Stomach (tissue), 9 donors: ENCODE results near the gene ALPK1. TPM values are rescaled to one million over a fixed set of nuclear protein-coding genes. Genes with fewer than 3 reads are reported as not detected.

ENCODE experiments used
- DNase-seq, 2 donors: peaks; one replicate each; pipeline versions ENCODE4 v3.0.0 to v3.0.0-alpha.2; 2013 to 2019
- H3K27ac ChIP-seq, 5 donors: fragments of 200-600 bp in 4 of 5; sonication (generic) in 4 of 5; one replicate each; pipeline ENCODE4 v1.5.1; 2013 to 2019; ENCODE audit warnings: mild to moderate bottlenecking in 1 of 5, moderate library complexity in 1 of 5
- H3K27me3 ChIP-seq, 3 donors: fragments of 200-600 bp; sonication (generic); one replicate each; pipeline ENCODE4 v1.5.1; 2017 to 2019; ENCODE audit warnings: mixed run types in 1 of 3
- H3K36me3 ChIP-seq, 4 donors: fragments of 200-600 bp; sonication (generic); 1 replicate in 3 of 4; 2 replicates in 1 of 4; pipeline ENCODE4 v1.5.1; 2016 to 2019
- H3K4me1 ChIP-seq, 4 donors: fragments of 200-600 bp; sonication (generic); one replicate each; pipeline ENCODE4 v1.5.1; 2016 to 2019
- H3K4me3 ChIP-seq, 4 donors: fragments of 200-600 bp; sonication (generic) in 3 of 4; one replicate each; pipeline ENCODE4 v1.5.1; 2016 to 2019; ENCODE audit warnings: mild to moderate bottlenecking in 1 of 4
- H3K9me3 ChIP-seq, 4 donors: fragments of 200-600 bp; sonication (generic); one replicate each; pipeline ENCODE4 v1.5.1; 2016 to 2019
- EP300 ChIP-seq: sonication (generic); formaldehyde crosslinking; IDR thresholded peaks from one replicate; pipeline ENCODE4 v1.6.1; 2017; ENCODE audit warnings: antibody characterized with exemption
- POLR2A ChIP-seq, 4 donors: fragments of 450-650 bp; IDR thresholded peaks; one replicate each; pipeline ENCODE4 v1.6.1; 2016; ENCODE audit warnings: antibody characterized with exemption in 4 of 4, control low read depth in 2 of 4, mild to moderate bottlenecking in 1 of 4, moderate library complexity in 1 of 4
- POLR2AphosphoS5 ChIP-seq, 3 donors: sonication (generic); formaldehyde crosslinking; IDR thresholded peaks; one replicate each; pipeline ENCODE4 v1.6.1; 2016; ENCODE audit warnings: antibody characterized with exemption in 3 of 3
- WGBS, 5 donors: extraction: QIAGEN DNeasy Blood & Tissue Kit in 3 of 5; methylation state at CpG; one replicate each; pipeline versions ENCODE4 v1.1.5 to v1.1.7; 2013 to 2018; 5-methylcytosine and 5-hydroxymethylcytosine counted together
- intact Hi-C: fragments of 100-400 bp; cut with DNase I; formaldehyde crosslinking; loops from one replicate; pipeline ENCODE4 v1.15.1; 2023; ENCODE audit warnings: low total_unique reads
- polyA plus RNA-seq, 3 donors: library from polyadenylated mRNA; stranded (reverse); fragments of 200-250 nt; gene quantifications; one replicate each; pipeline ENCODE4 v1.2.3, GENCODE V29; 2013
- total RNA-seq, 5 donors: library from RNA; depleted of rRNA; stranded (reverse); fragments of >200 nt; gene quantifications; one replicate each; pipeline versions ENCODE4 v1.1.0 to v1.2.3, GENCODE V29; 2014 to 2016
- TF ChIP-seq, protein P1 (sequence below), 7 experiments: fragments of 450-650 bp in 4 of 7; fragments of 200-600 bp in 3 of 7; sonication (generic) in 3 of 7; IDR thresholded peaks; one replicate each; pipeline ENCODE4 v1.5.1; 2016 to 2019; ENCODE audit warnings: antibody characterized with exemption in 7 of 7, control low read depth in 2 of 7, mild to moderate bottlenecking in 1 of 7
- donor health status: healthy with polysubstance abuse.
- donor health status: Bipolar disorder and iron deficiency.
- donor health status: healthy.

Gene ALPK1
- total and polyA plus RNA-seq, 8 donors: 2.9 to 47.7 (median 25.0) TPM

DNA sequence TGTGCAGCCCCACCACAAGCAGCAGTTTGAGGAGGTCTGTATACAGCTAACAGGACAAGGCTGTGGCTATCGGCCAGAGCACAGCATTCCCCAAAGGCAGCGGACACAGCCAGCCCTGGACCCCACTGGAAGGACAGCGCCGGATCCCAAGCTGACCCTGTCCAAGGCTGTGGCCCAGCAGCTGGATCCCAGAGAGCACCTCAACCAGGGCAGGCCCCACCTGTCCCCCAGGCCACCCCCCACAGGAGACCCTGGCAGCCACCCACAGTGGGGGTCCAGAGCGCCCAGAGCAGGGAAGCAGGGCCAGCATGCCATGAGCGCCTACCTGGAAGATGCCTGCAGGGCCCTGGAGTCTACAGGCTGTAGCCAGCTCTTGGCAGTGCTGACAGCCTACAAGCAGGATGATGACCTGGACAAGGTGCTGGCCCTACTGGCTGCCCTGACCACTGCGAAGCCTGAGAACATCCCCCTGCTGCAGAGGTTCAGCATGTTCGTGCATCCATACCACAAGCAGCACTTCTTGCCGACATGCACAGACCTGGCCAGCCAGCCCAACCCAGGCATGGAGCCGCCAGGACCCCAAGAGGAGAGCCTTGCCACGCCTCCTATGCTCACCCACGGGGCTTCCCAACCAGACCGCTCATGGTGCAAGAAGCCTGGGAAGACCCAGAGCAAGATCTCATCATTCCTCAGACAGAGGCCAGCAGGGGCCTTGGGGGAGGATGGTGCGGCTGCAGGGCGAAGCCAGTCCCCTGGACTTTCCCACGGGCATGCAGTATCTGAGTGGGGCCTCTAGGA lies 62.0 kb downstream of the ALPK1 start:
- TF ChIP-seq, protein P1, sequence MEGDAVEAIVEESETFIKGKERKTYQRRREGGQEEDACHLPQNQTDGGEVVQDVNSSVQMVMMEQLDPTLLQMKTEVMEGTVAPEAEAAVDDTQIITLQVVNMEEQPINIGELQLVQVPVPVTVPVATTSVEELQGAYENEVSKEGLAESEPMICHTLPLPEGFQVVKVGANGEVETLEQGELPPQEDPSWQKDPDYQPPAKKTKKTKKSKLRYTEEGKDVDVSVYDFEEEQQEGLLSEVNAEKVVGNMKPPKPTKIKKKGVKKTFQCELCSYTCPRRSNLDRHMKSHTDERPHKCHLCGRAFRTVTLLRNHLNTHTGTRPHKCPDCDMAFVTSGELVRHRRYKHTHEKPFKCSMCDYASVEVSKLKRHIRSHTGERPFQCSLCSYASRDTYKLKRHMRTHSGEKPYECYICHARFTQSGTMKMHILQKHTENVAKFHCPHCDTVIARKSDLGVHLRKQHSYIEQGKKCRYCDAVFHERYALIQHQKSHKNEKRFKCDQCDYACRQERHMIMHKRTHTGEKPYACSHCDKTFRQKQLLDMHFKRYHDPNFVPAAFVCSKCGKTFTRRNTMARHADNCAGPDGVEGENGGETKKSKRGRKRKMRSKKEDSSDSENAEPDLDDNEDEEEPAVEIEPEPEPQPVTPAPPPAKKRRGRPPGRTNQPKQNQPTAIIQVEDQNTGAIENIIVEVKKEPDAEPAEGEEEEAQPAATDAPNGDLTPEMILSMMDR (IDR thresholded peaks at IDR 0.05): no peak
- TF ChIP-seq POLR2A (IDR thresholded peaks at IDR 0.05) (no peak), POLR2AphosphoS5 (IDR thresholded peaks at IDR 0.05) (no peak), EP300 (no peak)
- Histone ChIP-seq H3K4me1 (no peaks in the 10 kb centered on the region), H3K4me3 (no peak overlapping the region), H3K36me3 (peaks cover 0 to 50% (median 34%) of the 10 kb centered on the region in 4 donors), H3K27me3 (no peaks in the 10 kb centered on the region), H3K9me3 (peaks cover 0 to 40% (median 14%) of the 10 kb centered on the region in 4 donors), H3K27ac (no peak overlapping the region)
- intact Hi-C loops: no loop called here
- DNase-seq: no peak
- 96 to 98% (median 97%) methylated on average over 7 to 16 of the region's 16 CpGs for WGBS, 5 donors

DNA sequence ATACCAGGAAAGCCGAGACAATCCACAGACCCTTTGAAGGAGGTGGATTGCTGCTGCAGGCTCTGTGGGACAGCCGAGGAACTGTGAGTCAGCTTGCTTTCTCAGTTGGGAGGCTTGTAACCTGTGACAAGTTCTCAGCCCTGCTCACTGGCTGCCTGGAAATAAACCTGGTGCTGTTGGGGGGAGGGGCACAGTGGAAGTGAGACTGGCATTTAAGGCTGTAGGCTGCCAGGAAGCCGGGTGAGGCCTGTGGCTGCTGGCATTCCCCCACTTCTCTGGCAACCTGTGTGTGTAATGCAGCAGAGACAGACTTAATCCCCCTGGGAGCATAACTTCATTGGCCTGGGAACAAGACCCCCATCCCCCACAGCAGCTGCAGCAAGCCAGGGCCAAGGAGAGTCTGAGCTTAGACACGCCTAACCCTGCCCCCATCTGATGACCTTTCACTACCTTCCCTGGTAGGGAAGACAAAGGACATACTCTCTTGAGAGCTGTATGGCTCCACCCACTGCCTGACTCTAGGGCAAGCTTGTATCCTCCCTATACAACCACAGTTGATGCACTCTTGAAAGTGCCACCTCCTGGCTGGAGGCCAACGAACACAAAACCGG lies 64.1 kb downstream of the ALPK1 start:
- TF ChIP-seq POLR2AphosphoS5 (IDR thresholded peaks at IDR 0.05) (no peak), POLR2A (IDR thresholded peaks at IDR 0.05) (no peak), EP300 (no peak)
- TF ChIP-seq, protein P1 (IDR thresholded peaks at IDR 0.05): no peak
- Histone ChIP-seq H3K4me3 (no peak overlapping the region), H3K27ac (no peak overlapping the region), H3K9me3 (peaks cover 0 to 44% (median 14%) of the 10 kb centered on the region in 4 donors), H3K4me1 (no peaks in the 10 kb centered on the region), H3K27me3 (no peaks in the 10 kb centered on the region), H3K36me3 (peaks cover 0 to 39% (median 24%) of the 10 kb centered on the region in 4 donors)
- intact Hi-C loops: no loop called here
- 72 to 87% (median 75%) methylated on average over 6 of the region's 6 CpGs for WGBS, 5 donors
- no peak for DNase-seq

DNA sequence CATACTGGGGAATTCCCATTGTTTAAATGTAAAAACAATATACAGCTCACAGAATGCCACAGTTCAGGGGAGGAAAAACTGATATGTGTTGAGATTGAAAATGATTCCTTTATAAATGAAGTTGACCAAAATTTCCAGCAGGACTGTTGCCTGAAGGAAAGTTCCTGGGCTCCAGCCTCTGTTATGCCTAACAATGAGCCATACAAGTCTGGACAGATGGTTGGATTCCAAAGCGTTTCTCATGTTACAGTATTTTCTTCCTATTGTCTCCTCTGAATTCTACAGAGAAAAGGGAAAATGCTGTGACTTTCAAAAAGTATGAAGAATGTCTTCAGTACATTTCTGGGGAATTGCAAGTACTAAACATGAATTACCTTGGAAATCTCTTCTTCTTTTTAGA lies 73.3 kb downstream of the ALPK1 start:
- no peaks in the 10 kb centered on the region for H3K36me3 ChIP-seq
- no peaks in the 10 kb centered on the region for H3K4me1 ChIP-seq
- H3K27ac ChIP-seq: no peak overlapping the region
- no peak overlapping the region for H3K4me3 ChIP-seq
- peaks cover 0 to 17% (median 13%) of the 10 kb centered on the region in 4 donors for H3K9me3 ChIP-seq
- TF ChIP-seq POLR2AphosphoS5 (IDR thresholded peaks at IDR 0.05) (no peak), EP300 (no peak), POLR2A (IDR thresholded peaks at IDR 0.05) (no peak)
- TF ChIP-seq, protein P1 (IDR thresholded peaks at IDR 0.05): no peak
- WGBS, 5 donors: 69 to 89% (median 79%) methylated on average over 1 of the region's 1 CpG
- intact Hi-C loops: no loop called here
- no peak for DNase-seq
- no peaks in the 10 kb centered on the region for H3K27me3 ChIP-seq

DNA sequence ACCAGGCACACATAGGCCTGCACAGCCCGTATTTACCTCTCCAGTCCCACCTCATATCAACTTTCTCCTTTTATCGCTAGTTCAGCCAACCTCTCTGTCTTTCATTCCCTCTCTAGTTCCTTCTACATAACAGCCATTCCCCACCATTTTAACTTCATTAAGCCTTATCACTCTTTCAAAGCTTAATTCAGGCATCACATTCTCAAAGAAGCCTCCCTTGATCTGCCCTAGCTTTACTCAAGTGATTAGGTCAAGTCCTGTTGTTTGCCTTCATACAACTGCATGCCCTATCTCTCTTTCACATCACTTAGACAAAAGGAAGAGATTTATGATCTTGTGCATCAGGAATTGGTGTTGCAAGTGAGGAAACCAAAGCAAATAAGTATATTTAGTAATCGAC lies 74.2 kb downstream of the ALPK1 start:
- intact Hi-C loops: no loop called here
- WGBS, 5 donors: 75 to 92% (median 83%) methylated on average over 3 of the region's 3 CpGs
- H3K4me1 ChIP-seq: no peaks in the 10 kb centered on the region
- H3K36me3 ChIP-seq: no peaks in the 10 kb centered on the region
- H3K27me3 ChIP-seq: no peaks in the 10 kb centered on the region
- TF ChIP-seq, protein P1 (IDR thresholded peaks at IDR 0.05): no peak
- TF ChIP-seq POLR2A (IDR thresholded peaks at IDR 0.05) (no peak), POLR2AphosphoS5 (IDR thresholded peaks at IDR 0.05) (no peak), EP300 (no peak)
- no peak overlapping the region for H3K4me3 ChIP-seq
- no peak overlapping the region for H3K27ac ChIP-seq
- no peak for DNase-seq
- H3K9me3 ChIP-seq: peaks cover 0 to 17% (median 11%) of the 10 kb centered on the region in 4 donors
